ENCODE data around the gene KANK3.
A peak's percentile ranks its signal among the peaks of the same experiment; 100 is the strongest.
"Not testable (repeated sequence)": the region's sequence is repeated elsewhere in the genome, so short reads cannot be mapped to it uniquely, and the experiment has no call there.

Gene KANK3

GRCh38 chr19:8371011-8371804 lies 28.1 kb upstream of the KANK3 start:
- no peak for DNase-seq (ENCODE audit: low read depth, low spot score)

GRCh38 chr19:8370176-8371010 lies 27.3 kb upstream of the KANK3 start:
- DNase-seq (ENCODE audit: low read depth, low spot score), result no peak

- DNase-seq (ENCODE audit: low read depth, low spot score), result peak; percentile 96
Observed at GRCh38 chr19:8367327-8368001, 24.4 kb upstream of the KANK3 start.

GRCh38 chr19:8366961-8367326 lies 23.9 kb upstream of the KANK3 start:
- no peak for DNase-seq (ENCODE audit: low read depth, low spot score)

- DNase-seq (ENCODE audit: low read depth, low spot score), result no peak
Observed at GRCh38 chr19:8366121-8366581, 23.1 kb upstream of the KANK3 start.

- no peak for DNase-seq (ENCODE audit: low read depth, low spot score)
Observed at GRCh38 chr19:8363803-8364771, 21.0 kb upstream of the KANK3 start, which contains the start of gene ANGPTL4. TSS of gene ANGPTL4 (plus strand) at chr19:8364155. CDS start at chr19:8364322, 167 bp downstream.

GRCh38 chr19:8361921-8362793 lies 19.1 kb upstream of the KANK3 start:
- DNase-seq (ENCODE audit: low read depth, low spot score), result no peak

- no peak for DNase-seq (ENCODE audit: low read depth, low spot score)
Observed at GRCh38 chr19:8360196-8360595, 17.1 kb upstream of the KANK3 start.

- no peak for DNase-seq (ENCODE audit: low read depth, low spot score)
Observed at GRCh38 chr19:8358948-8359347, 15.9 kb upstream of the KANK3 start.

GRCh38 chr19:8357007-8357521 lies 14.0 kb upstream of the KANK3 start:
- DNase-seq (ENCODE audit: low read depth, low spot score), result no peak

GRCh38 chr19:8355631-8356402 lies 12.8 kb upstream of the KANK3 start:
- no peak for DNase-seq (ENCODE audit: low read depth, low spot score)

- DNase-seq (ENCODE audit: low read depth, low spot score), result not testable (repeated sequence)
Observed at GRCh38 chr19:8352845-8353244, 9.8 kb upstream of the KANK3 start.

- DNase-seq (ENCODE audit: low read depth, low spot score), result no peak
Observed at GRCh38 chr19:8352134-8352827, 9.2 kb upstream of the KANK3 start.

- not testable (repeated sequence) for DNase-seq (ENCODE audit: low read depth, low spot score)
Observed at GRCh38 chr19:8349629-8350372, 6.7 kb upstream of the KANK3 start.

- no peak for DNase-seq (ENCODE audit: low read depth, low spot score)
Observed at GRCh38 chr19:8343483-8343844, 402 bp upstream of the KANK3 start.

GRCh38 chr19:8342316-8342683 lies 762 bp downstream of the KANK3 start:
- no peak for DNase-seq (ENCODE audit: low read depth, low spot score)

GRCh38 chr19:8341504-8341903 lies 1.6 kb downstream of the KANK3 start:
- not testable (repeated sequence) for DNase-seq (ENCODE audit: low read depth, low spot score)

All from smooth muscle cell of the brain vasculature (primary cell).